ENCODE results near the gene ARHGEF17.

ARHGEF17 gene

DNA sequence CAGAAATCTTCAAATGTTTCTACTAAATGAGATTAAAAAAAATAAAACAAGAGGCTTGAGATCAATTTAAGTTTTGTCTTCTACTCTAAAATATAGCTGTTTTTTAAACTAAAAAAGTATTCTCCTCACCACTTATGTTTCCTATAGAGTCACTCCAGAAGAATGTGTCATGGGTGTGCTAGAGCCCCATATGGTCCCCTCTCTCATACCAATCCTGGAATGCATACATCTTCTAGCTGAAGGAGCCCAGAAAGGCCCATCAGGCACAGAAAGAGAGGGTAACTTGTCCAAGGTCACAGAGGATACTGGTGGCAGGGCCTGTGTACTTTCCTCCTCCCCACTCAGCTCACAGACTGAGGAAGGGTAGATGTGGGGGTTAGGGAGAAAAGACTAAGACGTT is 102.6 kb downstream of the ARHGEF17 start:
- no peak for DNase-seq (ENCODE audit: low read depth in 3 of 3)

DNA sequence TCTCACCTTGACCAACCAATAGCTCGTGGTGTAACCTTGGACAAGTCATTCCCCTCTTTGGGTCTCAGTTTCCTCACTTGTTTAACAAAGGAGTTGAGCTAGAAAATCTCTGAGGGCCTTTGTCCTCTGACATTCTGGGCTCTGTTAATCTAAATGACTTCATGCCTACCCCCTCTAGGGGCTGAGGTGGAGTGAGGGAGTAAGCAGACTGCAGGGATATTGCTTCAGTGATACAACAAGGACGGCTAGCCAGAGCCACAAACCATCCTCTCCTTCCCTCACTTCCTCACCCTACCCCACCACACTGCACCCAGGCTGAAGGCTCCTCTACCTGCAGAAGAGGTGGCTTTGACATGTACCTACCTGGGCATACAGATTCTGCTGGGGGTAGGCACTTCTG is 103.0 kb downstream of the ARHGEF17 start:
- DNase-seq (ENCODE audit: low read depth in 3 of 3): no peak

DNA sequence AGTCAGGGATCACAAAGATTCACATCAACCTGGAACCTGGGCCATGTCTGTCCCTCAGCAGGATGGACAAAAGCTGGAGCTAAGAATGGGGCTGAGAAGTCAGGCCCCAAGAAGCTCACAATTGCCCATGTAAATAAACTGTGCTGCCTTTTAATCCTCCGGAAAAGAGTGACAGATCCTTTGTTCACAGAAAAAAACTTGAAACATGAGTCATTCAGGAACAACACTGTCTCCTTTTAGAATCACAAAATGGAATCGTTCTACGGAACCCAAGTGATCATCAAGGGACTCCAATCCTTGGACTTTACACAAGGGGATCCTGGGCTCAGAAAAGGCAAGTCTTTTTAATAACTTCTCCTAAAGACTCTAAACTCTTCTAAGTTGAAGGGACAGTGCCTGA is 104.2 kb downstream of the ARHGEF17 start:
- no peak for DNase-seq (ENCODE audit: low read depth in 3 of 3)

DNA sequence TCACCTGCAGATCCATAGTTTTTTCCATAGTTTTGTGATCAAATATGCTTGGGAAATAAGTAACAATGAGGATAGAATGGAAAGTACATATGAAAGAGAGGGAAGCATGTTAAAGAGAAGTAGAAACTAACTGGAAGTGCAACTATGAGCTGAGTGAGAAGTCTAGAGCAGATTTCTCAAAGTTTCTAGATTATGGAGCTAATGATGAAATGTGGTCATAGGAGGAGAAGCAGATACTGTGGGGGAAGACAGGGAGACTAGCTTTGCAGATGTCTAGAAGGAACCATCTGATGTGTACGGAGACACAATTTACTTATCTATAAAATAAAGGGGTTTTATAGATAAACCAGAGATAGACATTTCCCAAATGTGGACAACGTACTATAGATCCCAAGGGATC is 105.2 kb downstream of the ARHGEF17 start:
- DNase-seq (ENCODE audit: low read depth in 3 of 3): no peak

DNA sequence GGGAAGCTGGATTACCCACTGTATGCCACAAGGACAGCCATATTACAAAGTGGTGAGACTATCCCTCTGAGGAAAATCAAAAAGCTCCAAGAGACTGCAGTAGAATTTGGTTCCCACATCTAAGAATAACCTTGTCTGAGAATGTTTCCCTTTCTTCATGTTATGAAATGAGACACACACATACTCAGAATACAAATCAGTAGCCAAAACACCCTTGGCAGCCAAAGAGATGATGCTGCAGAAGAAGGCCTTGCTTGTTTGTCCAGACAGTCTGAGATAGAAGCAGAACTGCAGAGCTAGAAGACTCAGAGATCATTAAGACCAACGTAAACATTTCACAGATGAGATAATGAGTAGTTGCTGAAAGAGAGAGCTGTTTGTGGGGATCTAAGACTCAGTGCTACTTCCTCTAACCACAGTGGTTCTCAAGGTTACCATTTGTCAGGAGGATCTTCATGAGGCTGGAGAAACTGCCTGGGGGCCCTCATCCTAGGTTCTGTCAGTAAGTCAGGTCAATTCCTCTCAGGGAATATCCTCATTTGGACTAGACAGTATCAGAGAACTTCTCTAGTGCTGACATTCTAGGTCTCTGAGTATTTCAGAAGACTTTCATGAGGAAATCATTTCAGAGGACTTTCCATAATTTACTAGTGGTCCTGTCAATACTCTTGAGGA is 107.0 kb downstream of the ARHGEF17 start:
- DNase-seq (ENCODE audit: low read depth in 3 of 3): no peak

DNA sequence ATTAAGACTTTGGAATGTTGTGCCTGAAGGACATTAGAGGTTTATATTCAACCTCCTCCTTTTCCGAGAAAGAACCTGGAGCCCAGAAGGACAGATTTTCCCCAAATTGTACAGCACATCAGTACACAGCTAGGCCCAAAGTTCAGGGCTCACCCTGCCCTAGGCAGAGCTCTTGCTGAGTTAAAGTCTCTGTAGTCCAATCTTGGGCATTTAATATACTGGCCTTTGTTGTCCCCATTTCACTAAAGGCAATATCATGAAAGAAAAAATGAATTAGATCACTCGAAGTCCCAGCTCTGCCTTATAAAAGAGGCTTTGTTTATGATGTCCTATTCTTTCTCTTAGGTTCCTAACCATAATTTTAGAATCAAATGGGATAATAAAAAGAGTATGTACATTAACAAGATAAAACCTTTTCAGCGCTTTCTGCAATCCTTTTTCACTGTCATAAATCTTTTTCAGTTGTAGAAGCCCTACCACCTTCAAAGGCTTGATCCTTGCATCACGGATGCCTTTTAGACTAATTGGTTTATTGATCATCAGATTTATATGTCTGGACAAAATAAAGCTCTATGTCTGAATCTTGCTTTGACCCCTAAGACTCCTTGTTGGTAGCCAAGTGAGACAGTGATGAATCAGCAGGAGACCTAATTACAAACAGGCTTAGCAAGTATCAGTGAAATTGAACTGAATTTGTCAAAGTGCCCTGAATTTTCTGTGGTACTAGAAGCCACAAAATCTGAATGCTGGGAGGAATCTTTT is 108.0 kb downstream of the ARHGEF17 start:
- DNase-seq (ENCODE audit: low read depth in 3 of 3): no peak

DNA sequence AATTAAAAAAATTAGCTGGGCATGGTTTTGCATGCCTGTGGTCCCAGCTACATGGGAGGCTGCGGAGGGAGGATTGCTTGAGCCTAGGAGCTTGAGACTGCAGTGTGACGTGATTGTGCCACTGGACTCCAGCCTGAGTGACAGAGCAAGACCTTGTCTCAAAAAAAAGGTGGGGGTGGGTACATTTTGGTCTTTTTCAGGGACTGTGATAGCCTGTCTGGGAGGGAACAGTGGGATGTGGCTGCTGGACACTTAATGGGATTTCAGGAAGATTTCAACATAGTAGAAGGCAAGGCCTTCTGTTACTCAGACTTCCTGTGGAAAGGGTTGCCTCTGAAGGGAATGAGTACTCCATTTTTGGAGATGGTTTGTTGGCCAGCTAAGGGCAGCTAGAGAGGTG is 108.7 kb downstream of the ARHGEF17 start:
- no peak for DNase-seq (ENCODE audit: low read depth in 3 of 3)
